Measurements from ENCODE around the gene PLEKHA7.

The PLEKHA7 gene

GRCh38 chr11:16881074-16881709 lies 133.0 kb downstream of the PLEKHA7 start:
- DNase-seq (ENCODE audit: low read depth in 2 of 2): no peak

DNA sequence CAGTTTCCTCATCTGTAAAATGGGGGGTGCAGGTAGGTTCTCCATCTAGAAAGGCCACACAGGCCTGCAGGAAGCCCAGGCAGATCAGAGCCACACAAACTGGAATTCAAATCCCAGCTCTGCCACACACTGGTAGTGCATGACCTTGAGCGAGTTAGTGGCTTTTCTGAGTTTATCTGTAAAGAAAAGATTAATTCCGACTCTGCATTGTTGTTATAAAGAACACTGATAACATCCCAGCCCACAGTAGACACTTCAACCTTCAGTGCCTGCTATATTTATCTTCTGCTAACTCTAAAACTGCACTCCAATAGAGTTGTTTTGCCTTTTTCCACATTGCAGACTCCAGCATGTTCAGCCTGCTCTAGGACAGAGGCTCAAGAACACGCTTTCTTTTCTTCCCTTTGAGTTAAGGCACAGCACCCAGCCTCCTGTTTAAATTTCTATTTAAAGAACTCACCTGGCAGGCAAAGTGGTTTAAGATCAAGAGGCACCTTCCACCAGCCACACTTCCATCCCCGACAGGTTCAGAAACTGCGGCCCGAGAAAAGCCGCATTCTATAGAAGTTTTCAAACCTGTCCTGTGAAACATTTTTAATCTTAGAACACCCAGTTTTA lies 133.9 kb downstream of the PLEKHA7 start:
- no peak for DNase-seq (ENCODE audit: low read depth in 2 of 2)

DNA sequence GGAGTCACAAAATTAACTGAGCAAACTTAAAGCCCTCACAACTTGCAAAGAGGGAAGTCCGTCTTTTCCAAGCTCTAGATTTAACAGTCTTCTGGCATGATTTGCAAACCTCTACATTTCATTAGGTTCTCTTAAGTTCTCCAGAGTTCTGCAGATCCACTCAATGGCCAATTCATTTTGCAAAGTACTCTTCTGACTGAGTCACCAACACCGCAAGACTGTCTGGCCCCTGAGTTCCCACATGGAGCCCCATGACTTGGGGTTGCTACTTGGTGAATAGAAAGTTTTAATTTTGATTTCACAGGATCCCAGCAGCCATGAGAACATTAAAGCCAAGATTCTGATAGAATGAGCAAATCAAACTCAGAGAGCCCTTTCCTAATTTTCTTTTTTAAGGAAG lies 134.5 kb downstream of the PLEKHA7 start:
- DNase-seq (ENCODE audit: low read depth in 2 of 2): no peak

- no peak for DNase-seq (ENCODE audit: low read depth in 2 of 2)
Measured at GRCh38 chr11:16876837-16877236, 137.4 kb downstream of the PLEKHA7 start.

DNA sequence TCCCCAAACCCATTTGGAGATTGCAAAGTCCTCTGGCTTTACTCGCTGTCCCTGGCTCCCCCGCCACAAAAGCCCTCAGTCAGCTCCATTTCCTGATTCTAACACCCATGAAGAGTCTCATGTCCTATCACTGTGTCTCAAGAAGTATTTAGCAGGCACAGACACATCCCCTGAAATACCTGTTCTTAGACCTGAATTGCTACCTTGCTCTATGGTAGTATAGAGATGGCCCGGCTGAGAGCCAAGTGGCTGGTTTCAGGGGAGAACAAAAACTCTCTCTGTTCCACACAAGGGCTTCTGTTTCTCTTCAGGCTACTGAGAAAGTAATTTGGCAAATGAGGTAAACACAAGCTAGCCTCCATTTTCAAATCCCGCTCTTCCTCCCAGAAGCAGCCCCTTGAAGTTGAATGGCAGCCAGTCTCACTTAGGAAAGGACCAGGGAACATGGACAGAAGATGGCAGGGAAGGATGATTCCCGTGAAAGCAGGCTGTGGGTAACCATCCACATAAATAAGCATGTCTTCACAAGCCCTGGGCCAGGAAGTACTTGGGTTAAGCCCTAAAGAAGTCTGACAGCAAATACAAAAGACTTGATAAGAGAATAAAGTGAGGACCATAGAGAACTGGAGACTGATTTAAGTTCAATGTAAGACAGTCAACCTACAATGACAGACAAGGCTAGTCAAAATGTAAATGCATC lies 138.0 kb downstream of the PLEKHA7 start:
- DNase-seq (ENCODE audit: low read depth in 2 of 2): no peak

GRCh38 chr11:16874275-16874975 lies 139.8 kb downstream of the PLEKHA7 start:
- DNase-seq (ENCODE audit: low read depth in 2 of 2): no peak

DNA sequence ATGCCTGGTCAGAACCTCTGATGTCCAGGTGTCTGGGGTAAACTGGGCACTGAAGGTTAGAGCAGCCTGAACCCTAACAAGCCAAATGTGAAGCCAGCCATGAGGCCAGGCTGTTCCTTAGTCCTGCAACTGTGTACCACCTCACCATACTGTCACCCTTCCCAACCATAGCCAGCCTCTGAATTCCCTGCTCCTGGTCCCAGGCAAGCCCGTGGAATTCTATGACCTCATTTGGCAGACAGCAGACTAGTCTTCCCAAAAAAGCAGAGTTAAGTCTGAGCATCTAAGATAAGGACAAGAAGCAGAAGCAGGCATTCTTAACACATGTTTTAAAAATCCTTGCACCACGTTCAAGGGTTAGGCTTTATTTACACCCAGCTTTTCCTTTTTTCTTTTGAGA lies 140.9 kb downstream of the PLEKHA7 start:
- DNase-seq (ENCODE audit: low read depth in 2 of 2): no peak

DNA sequence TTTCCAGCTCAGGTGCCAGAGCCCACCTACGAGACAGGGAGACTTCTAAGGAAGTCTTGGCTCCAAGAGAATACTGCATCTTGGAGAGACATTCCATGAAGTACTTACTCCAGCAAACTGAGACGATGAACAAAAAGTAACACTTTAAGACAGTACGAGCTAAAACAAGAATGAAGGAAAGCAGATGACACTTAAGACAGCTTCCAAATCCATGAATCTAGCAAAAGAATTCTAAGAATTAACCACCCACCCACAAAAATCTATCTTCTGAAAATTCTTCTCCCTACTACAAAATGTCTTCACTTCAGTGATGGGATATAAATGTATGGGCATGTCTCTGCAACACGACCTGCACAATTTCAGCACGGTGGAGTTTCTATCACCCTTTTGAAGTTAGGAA lies 142.8 kb downstream of the PLEKHA7 start:
- no peak for DNase-seq (ENCODE audit: low read depth in 2 of 2)

DNA sequence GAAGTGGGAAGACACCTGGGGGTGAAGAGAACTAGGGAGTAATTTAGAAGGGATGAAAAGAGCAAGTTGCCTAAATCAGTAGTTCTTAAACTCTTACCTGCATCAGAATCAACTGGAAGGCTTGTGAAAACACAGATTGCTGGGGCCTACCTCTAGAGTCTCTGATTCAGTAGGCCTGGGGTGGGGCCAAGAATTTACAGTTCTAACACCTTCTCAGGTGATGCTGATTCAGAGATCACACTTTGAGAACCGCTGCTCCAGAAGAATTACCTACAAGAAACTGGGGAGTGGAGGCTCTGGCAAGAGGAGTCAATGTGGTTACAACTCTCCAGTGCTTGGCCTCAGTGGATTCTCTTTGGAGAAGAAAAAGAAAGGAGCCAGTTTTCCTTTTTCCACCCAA lies 147.1 kb downstream of the PLEKHA7 start:
- no peak for DNase-seq (ENCODE audit: low read depth in 2 of 2)

DNA sequence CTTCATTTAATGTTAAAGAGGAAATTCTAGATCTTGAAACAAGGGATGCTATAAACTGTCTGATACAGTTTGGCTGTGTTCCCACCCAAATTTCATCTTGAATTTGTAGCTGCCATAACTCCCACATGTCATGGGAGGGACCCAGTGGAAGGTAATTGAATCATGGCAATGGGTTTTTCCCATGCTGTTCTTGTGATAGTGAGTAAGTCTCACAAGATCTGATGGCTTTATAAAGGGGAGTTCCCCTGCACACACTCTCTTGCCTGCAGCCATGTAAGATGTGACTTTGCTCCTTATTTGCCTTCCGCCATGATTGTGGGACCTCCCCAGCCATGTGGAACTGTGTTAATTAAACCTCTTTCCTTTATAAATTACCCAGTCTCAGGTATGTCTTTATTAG lies 149.8 kb downstream of the PLEKHA7 start:
- peak in 1 of 2 experiments; percentile 4 for DNase-seq (ENCODE audit: low read depth in 2 of 2)

DNA sequence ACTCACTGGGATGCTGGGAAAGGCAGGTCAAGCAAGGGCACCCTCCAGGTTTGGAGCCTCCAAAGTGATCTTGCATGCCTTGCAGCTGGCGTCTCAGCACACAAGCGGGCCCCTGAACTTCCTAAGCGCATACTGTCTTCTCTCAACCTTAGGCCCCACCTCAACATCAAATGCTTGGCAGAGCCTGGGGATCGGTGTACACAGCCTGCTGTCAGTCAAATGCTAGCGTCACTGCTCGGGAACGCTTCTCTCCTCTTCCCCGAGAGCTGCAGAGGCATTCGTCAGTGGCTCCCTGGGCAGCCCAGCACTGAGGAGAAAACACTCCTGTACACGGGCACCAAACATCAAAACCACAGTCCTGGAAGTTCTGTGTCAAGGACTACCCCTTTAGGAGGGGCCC lies 150.8 kb downstream of the PLEKHA7 start:
- DNase-seq (ENCODE audit: low read depth in 2 of 2): no peak

DNA sequence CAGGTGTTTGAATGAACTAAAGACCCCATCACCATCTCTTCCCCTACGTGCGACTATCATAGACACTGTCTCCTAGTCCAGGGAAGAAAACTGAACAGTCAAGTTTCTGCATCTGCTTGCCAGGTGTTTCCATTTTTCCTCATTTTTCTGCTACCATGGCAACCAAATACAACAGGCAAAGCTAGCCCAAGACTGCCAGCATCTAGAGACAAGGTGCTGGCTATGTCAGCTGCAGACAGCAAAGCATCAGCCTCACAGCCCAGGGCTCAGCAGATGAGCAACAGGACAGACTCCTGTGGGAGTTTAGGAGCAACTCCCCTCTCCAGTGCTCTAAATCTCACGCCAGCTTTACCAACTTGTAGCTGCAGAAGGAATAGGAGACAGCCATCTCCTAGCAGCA lies 151.5 kb downstream of the PLEKHA7 start:
- DNase-seq (ENCODE audit: low read depth in 2 of 2): no peak

GRCh38 chr11:16861862-16862261 lies 152.4 kb downstream of the PLEKHA7 start:
- no peak for DNase-seq (ENCODE audit: low read depth in 2 of 2)

DNA sequence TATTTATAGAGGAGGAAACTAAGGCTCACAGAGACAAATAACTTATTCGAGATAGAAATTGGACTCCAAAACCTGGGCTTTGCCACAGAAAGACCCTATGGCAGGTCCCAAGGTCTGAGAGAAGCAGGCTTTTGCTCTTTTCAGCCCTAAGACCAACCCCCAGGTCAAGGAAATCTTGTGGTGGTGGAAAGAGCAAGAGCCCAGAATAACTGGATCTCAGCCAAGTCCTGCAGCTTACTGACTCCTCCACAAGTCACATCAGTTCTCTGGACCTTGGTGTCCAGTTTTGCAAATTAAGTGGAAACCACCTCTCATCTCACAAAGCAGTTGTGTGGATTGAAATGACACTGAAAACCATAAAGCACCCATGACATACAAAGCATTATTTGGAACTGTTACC lies 153.6 kb downstream of the PLEKHA7 start:
- no peak for DNase-seq (ENCODE audit: low read depth in 2 of 2)

DNA sequence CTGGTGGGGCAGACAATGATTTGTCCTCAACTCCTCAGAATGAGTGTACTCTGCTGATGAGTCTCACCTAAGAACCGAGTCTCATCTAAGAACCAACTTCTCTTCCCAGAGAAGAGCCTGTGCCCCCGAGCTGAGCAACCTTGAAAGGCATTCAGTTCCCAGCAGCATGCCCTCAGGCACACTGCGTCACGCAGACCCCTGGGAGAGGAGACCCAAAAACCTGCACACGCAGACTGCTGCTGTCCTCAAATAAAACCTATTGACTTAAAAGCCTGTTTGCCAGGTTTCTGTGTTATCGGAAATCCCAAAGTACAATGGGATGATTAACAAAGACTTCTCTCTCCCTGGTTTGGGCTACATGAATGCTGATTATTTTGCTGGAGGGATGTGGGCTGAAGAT lies 154.6 kb downstream of the PLEKHA7 start:
- DNase-seq (ENCODE audit: low read depth in 2 of 2): no peak

GRCh38 chr11:16857186-16857585 lies 157.0 kb downstream of the PLEKHA7 start:
- DNase-seq (ENCODE audit: low read depth in 2 of 2): no peak

GRCh38 chr11:16856022-16856471 lies 158.2 kb downstream of the PLEKHA7 start:
- DNase-seq (ENCODE audit: low read depth in 2 of 2): no peak

GRCh38 chr11:16854979-16855378 lies 159.2 kb downstream of the PLEKHA7 start:
- DNase-seq (ENCODE audit: low read depth in 2 of 2): no peak

DNA sequence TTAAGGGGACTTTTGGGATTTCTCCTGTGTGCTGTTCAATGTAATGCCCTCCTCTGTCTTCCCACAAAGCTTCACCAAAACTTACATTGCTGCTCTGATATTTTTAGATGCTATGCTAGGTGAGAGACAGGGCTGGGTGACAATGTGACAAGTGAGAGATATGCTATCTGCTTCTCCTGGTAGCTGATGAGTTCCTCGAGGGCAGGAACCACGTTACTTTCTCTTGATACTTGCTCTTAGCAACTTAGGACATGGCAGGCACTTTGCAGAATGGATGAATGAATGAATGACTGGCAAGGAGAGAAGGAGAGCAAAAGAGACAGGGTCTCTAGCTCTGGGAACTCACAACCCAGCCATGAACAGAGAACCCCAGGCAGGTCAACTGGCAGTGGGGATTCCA lies 160.4 kb downstream of the PLEKHA7 start:
- DNase-seq (ENCODE audit: low read depth in 2 of 2): no peak

DNA sequence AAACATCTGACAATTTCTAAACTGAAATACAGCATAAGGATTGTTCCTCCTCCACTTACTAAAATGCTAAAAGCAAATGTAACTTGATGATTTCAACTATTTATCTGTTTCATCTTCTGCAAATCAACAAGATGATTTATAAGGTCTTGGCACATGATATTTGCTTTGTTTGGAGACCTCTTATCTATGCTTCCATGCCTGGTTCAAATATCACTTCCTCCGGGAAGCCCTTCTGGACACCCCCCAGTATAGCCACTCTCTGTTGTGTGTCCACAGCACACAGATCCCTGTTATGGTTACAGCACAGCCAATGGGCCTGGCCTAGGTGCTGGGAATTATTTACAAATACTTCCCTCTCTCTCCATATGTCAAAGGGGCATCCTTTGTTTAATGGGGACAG lies 160.9 kb downstream of the PLEKHA7 start:
- no peak for DNase-seq (ENCODE audit: low read depth in 2 of 2)

DNA sequence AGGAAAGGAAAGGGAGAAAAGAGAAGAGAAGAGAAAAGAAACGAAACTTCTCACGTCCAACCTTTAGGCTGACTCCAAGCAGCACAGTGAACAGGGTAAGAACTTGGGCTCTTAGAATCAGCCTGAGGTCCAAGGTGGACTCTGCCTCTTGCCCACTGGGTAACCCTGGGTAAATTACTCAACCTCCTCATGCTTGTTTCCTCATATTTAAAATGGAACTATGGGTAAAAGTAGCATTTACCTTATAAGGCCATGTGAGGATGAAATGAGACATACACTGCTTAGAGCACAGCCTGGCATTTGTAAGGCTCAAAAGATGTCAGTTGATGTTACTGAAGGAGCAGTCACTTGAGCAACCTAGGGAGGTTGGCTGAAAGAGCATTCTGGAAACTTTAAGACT lies 167.9 kb downstream of the PLEKHA7 start:
- DNase-seq (ENCODE audit: low read depth in 2 of 2): no peak

DNA sequence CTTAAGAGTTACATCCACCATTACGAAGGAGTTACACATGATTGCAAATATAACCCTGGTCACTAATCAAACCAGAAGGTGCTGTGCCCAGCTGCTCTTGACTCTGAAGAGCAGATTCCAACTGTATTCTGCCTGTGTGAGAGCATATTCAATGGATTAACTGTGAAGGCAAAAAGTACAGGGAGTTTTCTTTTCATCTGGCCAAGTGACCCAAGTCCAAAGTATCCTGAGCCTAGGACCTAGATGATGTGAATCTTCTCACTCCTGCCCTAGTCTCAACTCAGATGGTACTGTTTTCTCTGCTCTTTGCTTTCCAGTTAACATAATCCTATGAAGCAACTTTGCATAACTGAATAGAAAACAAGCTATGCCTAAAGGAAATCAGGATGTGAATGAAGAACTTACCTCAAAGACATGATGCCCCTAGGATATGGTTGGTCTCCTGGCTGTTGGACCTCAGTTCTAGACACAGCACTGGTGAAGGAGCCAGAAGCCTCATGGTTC lies 169.9 kb downstream of the PLEKHA7 start:
- no peak for DNase-seq (ENCODE audit: low read depth in 2 of 2)

All from stimulated activated CD4-positive, alpha-beta T cell treated with anti-CD3 and anti-CD28 coated beads, Interleukin-12 subunit alpha, Interleukin-12 subunit beta, amount 100 ng/mL, for 24 hours (primary cell).